ENCODE measurements around the gene SREBF1.

The SREBF1 gene

DNA sequence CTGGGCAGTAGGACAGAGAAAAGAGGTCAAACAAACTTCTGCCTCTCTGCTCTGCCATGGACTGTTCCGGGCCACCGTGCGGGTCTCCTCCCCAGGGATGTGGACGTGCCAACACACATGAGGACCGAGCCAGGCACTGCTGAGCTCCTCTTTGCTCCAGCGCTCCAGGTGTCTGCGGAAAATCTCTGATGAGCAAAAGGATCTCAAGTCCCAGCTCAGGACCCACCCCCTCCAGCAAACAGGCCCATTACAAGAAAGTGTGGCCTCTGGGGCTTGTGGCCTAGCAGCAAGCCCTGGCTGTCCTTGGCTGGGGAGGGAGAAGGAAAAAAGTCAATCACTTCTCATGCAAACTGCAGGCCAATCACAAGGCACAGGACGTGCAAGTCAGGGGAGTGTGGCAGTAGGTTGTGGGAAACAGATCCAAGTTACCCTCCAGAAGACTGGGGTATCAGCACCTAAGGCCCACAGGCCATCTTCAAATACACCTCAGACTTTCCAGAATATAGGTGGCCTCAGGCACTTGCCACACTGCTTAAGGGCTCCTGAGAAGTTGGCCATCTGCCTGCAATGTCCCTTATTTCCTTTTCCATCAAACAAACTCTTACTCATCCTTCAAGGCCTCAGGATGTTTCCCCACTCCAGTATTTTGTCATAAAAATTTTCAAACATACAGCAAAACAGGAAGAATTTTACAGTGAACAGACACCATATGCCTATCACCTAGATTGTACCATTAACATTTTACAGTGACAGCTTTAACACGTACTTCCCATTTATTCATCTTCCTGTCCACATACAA lies 36.0 kb upstream of the SREBF1 start:
- TF ChIP-seq, protein P1, sequence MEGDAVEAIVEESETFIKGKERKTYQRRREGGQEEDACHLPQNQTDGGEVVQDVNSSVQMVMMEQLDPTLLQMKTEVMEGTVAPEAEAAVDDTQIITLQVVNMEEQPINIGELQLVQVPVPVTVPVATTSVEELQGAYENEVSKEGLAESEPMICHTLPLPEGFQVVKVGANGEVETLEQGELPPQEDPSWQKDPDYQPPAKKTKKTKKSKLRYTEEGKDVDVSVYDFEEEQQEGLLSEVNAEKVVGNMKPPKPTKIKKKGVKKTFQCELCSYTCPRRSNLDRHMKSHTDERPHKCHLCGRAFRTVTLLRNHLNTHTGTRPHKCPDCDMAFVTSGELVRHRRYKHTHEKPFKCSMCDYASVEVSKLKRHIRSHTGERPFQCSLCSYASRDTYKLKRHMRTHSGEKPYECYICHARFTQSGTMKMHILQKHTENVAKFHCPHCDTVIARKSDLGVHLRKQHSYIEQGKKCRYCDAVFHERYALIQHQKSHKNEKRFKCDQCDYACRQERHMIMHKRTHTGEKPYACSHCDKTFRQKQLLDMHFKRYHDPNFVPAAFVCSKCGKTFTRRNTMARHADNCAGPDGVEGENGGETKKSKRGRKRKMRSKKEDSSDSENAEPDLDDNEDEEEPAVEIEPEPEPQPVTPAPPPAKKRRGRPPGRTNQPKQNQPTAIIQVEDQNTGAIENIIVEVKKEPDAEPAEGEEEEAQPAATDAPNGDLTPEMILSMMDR (IDR thresholded peaks at IDR 0.05; ENCODE audit: insufficient read depth, low read length, missing control alignments) = no peak
- POLR2A ChIA-PET = no interaction called here
- no peak for DNase-seq (ENCODE audit: low read depth, low spot score)
- CTCF ChIA-PET = no interaction called here
- no peak overlapping the region for H3K4me3 ChIP-seq (ENCODE audit: low read depth, low read length)

GRCh38 chr17:17871913-17872312 lies 35.1 kb upstream of the SREBF1 start:
- no peak overlapping the region for H3K4me3 ChIP-seq (ENCODE audit: low read depth, low read length)
- DNase-seq (ENCODE audit: low read depth, low spot score) = no peak
- POLR2A ChIA-PET = interaction anchor here (0.6 kb wide), 1 partner anchor 86 kb away, joined by 4 read pairs; no protein-coding TSS in a partner anchor
- CTCF ChIA-PET = interaction anchor here (1.2 to 2.5 kb wide), 4 partner anchors 11 to 162 kb away, joined by 4 to 13 read pairs (median 8); no protein-coding TSS in a partner anchor
- TF ChIP-seq, protein P1 (IDR thresholded peaks at IDR 0.05; ENCODE audit: insufficient read depth, low read length, missing control alignments) = no peak

- ChIA-PET CTCF (interaction anchor here (1.0 to 2.5 kb wide), 4 partner anchors 10 to 190 kb away, joined by 3 to 13 read pairs (median 8); no protein-coding TSS in a partner anchor), POLR2A (no interaction called here)
- DNase-seq (ENCODE audit: low read depth, low spot score) = no peak
- TF ChIP-seq, protein P1 (IDR thresholded peaks at IDR 0.05; ENCODE audit: insufficient read depth, low read length, missing control alignments) = no peak
- no peak overlapping the region for H3K4me3 ChIP-seq (ENCODE audit: low read depth, low read length)
Observed at GRCh38 chr17:17870247-17870646, 33.5 kb upstream of the SREBF1 start.

- ChIA-PET POLR2A (no interaction called here), CTCF (interaction anchor here (0.9 to 1.5 kb wide), 4 partner anchors 9 to 165 kb away, joined by 3 to 8 read pairs (median 4); no protein-coding TSS in a partner anchor)
- no peak for DNase-seq (ENCODE audit: low read depth, low spot score)
- no peak overlapping the region for H3K4me3 ChIP-seq (ENCODE audit: low read depth, low read length)
- TF ChIP-seq, protein P1 (IDR thresholded peaks at IDR 0.05; ENCODE audit: insufficient read depth, low read length, missing control alignments) = no peak
Observed at GRCh38 chr17:17868641-17869522, 32.1 kb upstream of the SREBF1 start.

- CTCF ChIA-PET = interaction anchor here (0.9 to 1.5 kb wide), 5 partner anchors 24 to 225 kb away, joined by 3 to 5 read pairs (median 4); no protein-coding TSS in a partner anchor
- POLR2A ChIA-PET = interaction anchor here (0.5 kb wide), 1 partner anchor 167 kb away, joined by 3 read pairs; no protein-coding TSS in a partner anchor
- TF ChIP-seq, protein P1 (IDR thresholded peaks at IDR 0.05; ENCODE audit: insufficient read depth, low read length, missing control alignments) = no peak
Observed at GRCh38 chr17:17866897-17867296, 30.1 kb upstream of the SREBF1 start.

More at GRCh38 chr17:17866897-17867296, 30.1 kb upstream of the SREBF1 start:
- DNase-seq (ENCODE audit: low read depth, low spot score) = no peak
- no peak overlapping the region for H3K4me3 ChIP-seq (ENCODE audit: low read depth, low read length)

Measured in AG04449 (cell line).